HG03457 (cell line): Measurements from ENCODE around the gene ADRB2.
"Not testable (repeated sequence)": the region's sequence is repeated elsewhere in the genome, so short reads cannot be mapped to it uniquely, and the experiment has no call there.

Experiments used
- ATAC-seq: cut with Tn5 transposase; IDR thresholded peaks from one replicate; pipeline ENCODE4 v1.9.1; 2021; ENCODE audit warnings: moderate number of reproducible peaks; ENCODE audit not compliant: unreplicated experiment

Gene ADRB2

DNA sequence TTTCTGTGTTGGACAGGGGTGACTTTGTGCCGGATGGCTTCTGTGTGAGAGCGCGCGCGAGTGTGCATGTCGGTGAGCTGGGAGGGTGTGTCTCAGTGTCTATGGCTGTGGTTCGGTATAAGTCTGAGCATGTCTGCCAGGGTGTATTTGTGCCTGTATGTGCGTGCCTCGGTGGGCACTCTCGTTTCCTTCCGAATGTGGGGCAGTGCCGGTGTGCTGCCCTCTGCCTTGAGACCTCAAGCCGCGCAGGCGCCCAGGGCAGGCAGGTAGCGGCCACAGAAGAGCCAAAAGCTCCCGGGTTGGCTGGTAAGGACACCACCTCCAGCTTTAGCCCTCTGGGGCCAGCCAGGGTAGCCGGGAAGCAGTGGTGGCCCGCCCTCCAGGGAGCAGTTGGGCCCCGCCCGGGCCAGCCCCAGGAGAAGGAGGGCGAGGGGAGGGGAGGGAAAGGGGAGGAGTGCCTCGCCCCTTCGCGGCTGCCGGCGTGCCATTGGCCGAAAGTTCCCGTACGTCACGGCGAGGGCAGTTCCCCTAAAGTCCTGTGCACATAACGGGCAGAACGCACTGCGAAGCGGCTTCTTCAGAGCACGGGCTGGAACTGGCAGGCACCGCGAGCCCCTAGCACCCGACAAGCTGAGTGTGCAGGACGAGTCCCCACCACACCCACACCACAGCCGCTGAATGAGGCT lies at the start of gene ADRB2:
Gene ADRB2, plus strand, starts transcription at position 559 of the 686 bp plus-strand sequence. CDS start 221 bp downstream, outside the sequence.
- peak; percentile 93 for ATAC-seq

DNA sequence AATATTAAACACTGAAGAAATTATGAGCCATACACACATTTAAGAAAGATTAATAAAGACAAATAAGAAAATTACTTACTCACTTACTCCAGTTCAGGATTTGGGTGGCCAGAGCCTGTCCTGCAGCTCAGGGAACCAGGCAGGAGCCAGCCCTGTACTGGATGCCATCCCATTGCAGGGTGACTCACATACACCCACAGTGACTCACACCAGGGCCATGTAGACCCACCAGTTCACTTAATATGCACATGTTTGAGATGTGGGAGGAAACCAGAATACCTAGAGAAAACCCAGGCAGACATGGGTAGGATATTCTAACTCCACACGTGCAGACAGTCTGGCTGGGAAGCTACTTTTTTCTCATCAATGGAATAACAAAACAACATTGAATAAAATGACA lies 49.6 kb upstream of the ADRB2 start:
- ATAC-seq = no peak

DNA sequence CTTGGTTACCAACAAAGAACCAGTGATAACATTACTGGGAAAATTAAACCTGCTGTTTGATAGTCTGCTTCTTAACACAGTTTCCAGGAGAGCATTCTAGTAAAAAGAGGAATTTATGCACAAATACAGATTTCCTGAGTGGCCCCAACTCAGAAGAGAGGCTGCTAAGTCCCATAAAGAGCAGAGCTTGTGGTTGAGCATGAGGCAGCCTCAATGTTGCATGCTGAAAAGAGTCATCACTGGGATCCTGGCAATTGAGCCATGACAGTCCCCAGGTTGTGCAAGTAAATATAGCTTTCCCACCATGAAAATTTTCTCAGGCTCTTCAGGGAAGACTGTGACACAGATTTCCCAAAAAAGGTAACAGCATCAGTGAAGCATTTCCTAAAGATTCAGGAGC lies 47.5 kb upstream of the ADRB2 start:
- ATAC-seq = no peak

DNA sequence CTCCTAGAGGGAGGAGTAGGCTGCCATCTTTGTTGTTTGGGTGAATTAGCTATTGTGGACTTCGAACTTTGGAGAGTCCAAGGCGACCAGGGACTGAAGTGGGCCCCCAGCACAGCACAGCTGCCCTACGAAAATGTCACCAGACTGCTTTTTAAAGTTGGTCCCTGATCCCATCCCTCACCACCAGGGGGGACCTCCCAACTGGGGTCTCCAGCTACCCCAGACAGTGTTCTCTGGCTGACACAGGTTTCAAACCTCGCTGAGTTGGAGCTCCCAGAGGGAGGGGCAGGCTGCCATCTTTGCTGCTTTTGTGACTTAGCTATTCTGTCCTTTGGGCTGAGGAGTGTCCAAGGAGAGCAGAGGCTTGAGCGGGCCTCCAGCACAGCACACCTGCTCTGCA lies 45.7 kb upstream of the ADRB2 start:
- no peak for ATAC-seq

DNA sequence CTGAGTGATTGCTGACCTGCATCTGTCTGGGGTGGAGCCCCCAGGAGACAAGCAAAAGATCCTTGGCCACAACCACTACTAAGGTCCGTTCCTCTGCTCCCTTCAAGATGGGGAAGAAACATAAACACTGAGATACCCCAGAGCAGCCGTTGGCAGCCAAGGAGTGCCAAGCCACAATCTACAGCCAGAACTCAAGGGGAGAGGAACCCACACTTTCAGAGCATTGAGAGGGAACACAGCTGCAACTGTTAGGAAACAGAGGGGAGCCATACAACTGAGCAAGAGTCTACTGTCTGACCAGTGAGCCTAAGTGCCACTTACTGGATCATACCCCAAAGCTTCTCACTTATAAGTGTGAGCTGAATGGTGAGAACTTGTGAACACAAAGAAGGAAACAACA lies 44.6 kb upstream of the ADRB2 start:
- ATAC-seq = no peak

DNA sequence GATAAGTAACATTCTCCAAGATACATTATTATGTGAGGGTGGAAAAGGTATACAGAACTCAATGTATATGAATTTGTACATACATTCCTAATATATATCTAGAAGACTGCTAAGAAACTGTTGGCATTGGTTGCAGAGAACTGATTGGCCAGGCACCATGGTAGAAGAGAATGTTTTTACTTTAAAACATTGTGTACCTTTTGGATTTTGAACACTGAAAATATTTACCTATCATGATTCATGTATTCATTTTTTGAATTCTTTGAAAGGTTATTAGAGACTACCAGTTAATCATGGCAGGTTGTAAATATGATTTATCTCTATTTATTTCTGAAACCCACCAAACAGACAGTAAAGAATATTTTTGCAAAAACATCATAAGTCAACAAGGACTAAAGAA lies 41.2 kb upstream of the ADRB2 start:
- no peak for ATAC-seq

DNA sequence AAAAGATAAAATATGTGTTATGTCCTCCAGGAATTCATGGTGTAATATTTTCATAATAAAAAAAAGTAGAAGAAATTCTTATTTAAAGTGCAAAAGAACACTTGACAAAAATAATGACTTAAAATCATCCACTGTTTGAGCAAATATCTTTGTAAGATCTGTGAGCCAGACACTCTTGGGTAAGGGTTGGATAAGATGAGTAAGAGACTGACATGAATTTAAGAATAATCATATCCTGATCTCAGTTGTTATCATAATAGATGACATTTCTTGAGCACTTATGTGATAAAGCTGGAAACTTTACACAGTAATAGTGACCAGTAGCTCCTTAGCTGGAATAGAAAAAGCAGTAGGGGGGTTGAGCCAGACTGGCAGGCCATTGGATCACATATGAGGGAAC lies 40.0 kb upstream of the ADRB2 start:
- no peak for ATAC-seq

DNA sequence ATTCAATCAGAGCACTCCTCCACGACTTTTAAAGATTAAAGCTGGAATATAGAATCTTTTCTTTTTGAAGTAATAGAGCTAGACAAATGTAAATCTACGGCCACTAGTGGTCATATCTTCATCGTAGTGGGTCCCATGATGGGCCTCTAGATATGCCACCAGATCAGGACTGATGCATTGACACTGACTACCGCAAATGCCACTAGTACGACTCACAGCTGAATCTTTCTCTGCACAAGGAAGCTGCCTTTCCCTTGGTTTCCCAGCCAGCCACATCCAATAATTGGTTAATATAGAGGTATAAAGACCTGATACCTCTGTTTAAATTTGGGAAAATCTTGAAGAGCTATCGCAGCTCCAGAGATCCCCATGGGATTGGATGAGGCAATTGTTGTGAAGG lies 37.8 kb upstream of the ADRB2 start:
- no peak for ATAC-seq

DNA sequence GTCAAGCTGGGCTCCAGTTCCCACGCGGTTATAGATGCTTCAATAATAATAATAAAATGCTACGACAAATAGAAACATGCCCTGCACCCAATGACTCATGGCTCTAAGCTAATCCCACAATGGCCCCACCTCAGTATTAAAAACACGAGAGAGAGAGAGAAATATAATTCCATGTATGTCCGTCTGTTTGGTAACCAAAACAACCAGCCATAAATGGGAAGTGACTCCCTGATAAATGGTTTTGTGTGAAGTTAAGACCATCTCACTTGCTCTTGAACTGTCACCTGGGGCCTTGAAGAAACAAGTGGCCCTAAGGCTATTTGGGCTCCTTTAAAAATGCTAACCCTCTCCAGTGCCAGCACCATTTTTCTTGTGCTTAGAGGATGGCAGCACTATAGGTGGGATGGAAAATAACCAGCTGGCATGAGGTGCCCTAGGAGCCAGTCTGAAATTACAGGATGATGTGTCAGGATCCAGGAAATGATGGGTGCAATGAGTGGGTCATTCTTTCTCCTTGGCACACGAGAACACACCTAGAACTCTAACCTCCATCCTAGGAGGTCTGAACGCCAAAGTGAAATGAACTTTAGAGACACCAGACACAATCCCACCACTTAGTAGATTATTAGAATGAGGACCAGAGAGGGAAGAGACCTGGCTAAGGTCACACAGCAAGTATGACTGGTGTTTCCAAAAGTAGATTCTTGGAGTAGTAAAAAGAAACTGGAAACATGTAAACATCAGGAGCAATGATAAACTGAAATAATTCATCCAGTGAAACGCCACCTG lies 35.7 kb upstream of the ADRB2 start:
- no peak for ATAC-seq

DNA sequence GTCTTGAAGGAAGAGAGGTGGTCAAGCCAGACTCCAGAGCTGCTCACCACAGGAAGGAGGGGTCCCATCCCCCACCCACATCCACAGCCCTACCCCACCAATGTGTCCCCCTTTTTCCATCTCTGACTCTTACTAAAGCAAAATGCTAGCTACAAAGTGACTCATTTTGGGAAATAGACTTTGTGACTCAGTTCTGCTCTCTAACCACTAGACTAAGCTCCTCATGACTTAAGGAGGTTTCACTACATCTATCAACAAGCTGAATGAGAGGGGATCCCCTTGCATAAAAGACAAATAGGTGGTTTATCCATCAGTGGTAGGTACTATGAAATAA lies 35.1 kb upstream of the ADRB2 start:
- peak; percentile 96 for ATAC-seq

DNA sequence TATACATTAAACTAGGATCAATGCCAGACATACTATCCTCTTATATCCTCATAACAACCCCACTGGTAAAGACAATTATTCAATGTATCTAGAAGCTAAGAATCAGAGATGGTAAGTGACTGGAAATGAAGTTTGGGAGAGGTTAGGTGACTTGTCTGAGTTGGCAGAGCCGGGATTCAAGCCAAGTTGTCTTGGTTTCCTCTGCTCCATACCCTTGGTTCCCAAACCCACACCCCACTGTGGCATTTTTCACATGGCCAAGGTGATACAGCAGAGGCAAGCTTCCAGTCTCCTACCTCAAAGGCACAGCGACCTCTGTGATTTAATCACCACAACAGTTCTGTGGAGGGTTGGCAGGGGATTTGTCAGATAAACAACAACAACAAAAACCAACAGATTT lies 34.7 kb upstream of the ADRB2 start:
- no peak for ATAC-seq

DNA sequence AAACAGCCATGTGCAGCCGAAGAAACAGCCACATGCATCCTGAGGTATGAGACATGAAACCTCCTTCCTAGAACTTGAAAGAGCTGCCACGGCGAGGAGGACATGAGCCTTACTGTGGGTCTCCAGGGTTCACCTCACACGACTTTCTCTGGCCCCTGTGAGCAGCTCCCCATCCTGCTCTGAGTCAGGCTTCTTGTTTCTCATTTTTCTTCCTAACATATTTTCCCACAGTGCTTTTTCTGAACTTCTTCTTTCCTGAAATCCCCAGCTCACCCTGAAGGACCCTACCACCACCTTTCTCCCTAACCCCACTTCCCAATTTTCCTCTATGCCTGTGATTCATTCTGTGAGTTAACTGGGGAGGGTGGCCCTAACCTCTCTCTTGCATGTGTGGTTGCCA lies 33.7 kb upstream of the ADRB2 start:
- no peak for ATAC-seq

DNA sequence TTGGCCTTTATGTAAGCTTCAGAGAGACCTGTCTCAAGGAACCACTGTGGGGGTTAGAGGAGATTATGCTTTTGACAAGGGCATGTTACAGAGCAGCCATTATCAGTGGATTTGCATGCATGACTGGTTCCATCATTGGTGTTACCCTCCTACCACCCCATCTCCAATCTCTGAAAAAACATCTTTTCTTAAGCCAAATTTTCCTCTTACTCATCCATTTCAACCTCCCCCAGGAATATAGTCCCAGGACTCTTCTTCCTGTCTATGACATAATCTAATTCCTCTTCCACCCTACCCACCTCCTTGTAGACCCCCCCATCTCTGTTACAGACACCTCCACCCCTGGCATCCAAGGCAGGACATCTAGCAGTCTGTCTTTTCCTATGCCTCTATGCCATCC lies 33.1 kb upstream of the ADRB2 start:
- no peak for ATAC-seq

DNA sequence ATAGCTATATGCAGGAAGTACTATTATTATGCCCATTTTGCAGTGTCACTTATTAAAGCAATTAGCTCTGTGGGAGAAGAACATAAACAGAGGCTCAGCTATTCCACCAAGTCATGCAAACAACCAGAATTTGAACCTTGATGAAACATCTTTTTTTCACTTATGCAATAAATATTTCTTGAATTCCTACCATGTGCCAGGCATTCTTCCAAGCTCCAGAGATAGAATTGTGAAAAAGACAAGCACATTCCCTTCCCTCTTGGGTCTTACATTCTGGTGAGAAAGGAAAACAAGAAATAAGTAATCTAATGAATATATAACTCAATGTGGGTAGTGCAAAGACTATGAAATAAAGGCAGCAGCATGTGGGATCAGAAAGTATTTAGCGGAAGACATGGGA lies 32.1 kb upstream of the ADRB2 start:
- no peak for ATAC-seq

DNA sequence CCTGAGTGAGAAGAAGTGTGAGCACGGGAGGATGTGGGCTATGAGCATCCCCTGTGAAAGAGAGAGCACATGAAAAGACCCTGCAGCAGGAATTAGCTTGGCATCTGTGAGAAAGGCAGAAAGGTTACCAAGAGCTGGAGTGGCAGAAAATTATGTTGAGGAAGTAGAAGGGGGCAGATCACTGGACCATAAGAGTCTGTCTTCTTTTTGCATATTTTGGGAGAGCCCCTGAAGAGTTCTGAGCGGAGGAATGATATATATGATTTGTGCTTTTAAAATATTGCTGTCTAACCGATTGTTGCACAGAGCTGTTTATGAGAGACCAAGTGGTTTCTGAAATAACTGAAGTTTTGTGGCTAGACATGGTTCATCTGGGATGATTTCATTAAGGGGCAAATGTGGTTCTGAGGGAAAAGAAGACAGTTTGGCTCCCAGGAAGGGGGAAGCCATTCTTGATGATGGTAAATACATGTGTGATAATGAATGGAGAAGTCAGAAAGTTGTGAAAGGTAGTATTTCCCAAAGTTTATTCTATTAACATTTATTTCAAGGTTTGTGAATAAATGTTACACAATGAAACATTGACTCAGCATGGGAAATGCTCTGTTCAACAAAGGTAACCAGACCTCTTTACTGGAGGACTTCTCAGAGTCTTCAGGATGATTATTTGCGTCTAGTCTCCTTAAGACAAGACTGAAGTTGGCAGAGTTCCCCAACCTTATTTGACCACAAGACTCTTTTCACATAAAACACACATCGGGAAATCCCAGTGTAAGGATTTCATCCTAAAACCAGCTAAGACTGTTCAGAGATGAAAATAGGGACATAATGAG lies 31.5 kb upstream of the ADRB2 start:
- no peak for ATAC-seq

DNA sequence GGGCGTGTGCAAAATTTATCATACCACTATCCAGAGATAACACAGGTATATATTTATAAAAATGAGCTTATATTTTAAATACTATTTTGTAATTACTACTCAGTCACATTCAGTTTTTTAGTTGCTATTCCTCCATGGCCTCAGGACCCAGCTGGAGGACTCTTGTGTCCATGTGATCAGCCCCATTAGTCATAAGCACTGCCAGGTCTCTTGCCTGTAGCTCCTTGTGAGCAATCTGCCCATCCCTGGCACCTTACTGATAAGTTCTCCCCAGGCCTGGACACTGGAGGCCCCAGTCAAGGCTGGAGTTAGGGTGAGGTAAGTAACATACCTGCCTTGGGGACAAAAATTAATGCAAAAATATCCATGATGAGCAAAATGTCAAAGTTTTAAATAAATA lies 29.5 kb upstream of the ADRB2 start:
- no peak for ATAC-seq

DNA sequence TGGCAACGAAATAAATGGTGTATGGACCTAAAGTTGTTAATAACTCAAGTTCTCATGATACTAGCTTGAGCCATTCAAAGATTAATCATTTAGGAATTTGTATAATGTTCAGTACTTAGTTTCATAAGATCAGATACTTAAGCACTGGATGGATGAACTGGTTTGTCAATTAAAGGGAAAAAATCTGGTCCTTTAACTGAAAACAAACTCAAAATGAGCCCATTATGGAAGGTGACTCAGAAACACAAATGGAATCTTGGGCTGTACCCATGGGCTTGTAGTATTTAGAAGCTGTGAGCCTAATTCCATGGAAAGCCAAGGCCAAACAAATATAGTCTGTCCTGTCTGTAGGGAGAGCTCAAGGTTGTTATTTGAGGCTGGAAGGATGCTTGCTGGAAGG lies 27.6 kb upstream of the ADRB2 start:
- no peak for ATAC-seq

DNA sequence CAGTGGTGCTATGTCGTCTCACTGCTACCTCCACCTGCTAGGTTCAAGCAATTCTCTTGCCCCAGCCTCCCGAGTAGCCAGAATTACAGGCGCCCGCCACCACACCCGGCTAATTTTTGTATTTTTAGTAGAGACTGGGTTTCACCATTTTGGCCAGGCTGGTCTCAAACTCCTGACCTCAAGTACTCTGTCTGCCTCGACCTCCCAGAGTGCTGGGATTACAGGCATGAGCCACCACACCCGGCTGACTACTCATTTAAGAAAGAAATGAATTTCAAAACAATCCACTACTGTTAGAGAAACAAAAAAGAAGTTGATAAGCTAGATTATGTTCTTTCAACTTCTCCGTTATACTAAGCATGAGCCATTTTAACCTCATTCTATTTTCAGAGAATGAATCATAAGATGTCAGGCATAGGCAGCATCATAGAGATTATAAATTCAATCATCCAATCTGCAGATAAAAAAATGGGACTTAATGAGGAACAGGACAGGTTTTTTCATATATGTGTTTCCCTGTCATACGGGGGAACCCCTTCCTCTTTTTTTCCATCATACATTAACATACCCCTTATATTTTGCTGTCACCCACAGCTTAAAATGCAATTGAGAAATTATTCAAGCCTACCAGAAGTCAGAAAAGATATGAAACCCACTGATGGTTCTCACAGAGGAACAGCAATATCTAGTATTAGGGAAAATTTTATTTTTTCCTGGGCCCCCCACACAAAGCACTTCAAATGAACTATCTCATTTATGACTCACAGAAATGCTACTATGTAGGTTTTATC lies 26.5 kb upstream of the ADRB2 start:
- ATAC-seq = no peak

DNA sequence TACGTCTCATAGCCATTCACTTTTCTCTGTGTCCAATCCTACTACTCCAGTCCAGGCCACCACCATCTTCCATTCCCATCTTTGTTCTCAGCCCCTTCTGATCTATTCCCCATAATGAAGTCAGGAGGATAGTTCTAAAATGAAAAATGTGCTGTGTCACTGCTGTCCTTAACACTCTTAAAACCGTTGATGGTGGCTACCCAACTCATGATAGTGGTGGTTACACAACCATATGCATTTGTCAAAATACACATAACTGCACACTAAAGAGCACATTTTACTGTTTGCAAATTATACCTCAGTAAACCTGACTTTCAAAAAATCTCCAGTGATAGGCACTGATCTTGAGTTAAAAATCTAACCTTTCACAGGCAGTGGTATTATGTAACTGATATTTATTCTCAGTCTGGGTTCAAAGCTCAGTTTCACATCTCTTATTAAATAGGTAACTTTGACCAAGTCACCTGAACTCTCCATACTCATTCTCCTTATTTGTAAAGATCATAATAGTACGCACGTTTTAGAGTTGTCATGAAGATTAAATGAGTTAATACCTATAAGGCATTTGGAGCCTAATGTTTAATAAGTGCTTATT lies 24.6 kb upstream of the ADRB2 start:
- ATAC-seq = no peak

DNA sequence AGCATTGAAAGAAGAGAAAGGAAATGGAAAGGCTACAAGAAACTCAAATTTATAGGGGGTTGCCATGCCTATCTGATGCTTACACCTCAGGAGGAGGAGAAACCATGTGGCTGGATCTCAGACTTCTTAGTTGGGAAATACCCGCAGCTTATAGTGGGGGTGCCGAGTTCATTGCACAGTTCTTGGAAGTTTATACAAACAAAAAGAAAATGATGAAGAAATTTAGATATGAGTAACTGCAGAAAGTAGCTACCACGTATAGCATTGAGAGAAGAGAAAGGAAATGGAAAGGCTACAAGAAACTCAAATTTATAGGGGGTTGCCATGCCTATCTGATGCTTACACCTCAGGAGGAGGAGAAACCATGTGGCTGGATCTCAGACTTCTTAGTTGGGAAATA lies 23.0 kb upstream of the ADRB2 start:
- not testable (repeated sequence) for ATAC-seq

DNA sequence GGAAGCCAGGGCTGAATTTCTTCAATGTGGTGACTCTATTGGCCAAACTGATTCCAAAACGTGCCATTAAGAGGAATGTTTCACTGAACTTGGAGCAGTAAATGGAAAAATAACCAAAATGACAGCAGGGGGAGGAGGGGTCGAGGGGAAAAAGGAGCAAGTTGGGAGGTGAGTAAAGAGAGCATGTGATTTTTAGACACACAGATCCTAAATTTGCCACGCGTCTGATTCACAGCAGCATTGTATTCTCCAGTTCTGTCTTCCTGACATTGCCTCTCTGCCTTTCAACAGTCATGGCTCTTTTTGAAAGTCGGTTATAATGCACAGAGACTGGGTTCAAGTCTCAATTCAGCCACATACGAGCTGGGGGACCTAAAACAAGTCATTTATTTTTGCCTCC lies 22.0 kb upstream of the ADRB2 start:
- ATAC-seq = no peak
